ENCODE measurements around the gene MPP4. TPM values are rescaled to one million over a fixed set of nuclear protein-coding genes. Genes with fewer than 3 reads are reported as not detected.
"Not testable (repeated sequence)": the region's sequence is repeated elsewhere in the genome, so short reads cannot be mapped to it uniquely, and the experiment has no call there.

MPP4 gene
- total RNA-seq, 1 donor from 2014 or later: not detected

DNA sequence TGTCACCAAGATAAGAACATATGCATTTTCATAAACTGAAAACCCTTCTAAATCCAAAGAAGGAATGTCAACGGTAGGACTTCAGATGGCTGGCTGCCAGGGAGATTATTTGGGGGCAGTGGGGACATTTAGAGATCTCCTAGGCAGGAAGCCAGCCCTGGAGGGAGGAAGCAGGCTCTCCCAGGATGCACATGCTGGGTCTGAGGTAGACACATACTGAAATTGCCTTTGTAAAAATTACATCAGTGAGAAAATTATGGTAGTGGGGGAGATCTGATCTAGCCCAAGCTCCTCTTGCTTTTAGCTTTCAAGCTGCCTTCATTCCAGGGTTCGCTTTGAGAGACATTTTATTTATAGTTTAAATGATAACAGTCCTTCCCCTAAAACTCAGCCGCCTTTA is 24.1 kb downstream of the MPP4 start:
- H3K27me3 ChIP-seq: no peaks in the 10 kb centered on the region
- no peaks in the 10 kb centered on the region for H3K36me3 ChIP-seq
- no peaks in the 10 kb centered on the region for H3K9me3 ChIP-seq
- H3K4me3 ChIP-seq: no peak overlapping the region
- TF ChIP-seq, protein P1, sequence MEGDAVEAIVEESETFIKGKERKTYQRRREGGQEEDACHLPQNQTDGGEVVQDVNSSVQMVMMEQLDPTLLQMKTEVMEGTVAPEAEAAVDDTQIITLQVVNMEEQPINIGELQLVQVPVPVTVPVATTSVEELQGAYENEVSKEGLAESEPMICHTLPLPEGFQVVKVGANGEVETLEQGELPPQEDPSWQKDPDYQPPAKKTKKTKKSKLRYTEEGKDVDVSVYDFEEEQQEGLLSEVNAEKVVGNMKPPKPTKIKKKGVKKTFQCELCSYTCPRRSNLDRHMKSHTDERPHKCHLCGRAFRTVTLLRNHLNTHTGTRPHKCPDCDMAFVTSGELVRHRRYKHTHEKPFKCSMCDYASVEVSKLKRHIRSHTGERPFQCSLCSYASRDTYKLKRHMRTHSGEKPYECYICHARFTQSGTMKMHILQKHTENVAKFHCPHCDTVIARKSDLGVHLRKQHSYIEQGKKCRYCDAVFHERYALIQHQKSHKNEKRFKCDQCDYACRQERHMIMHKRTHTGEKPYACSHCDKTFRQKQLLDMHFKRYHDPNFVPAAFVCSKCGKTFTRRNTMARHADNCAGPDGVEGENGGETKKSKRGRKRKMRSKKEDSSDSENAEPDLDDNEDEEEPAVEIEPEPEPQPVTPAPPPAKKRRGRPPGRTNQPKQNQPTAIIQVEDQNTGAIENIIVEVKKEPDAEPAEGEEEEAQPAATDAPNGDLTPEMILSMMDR (IDR thresholded peaks at IDR 0.05): no peak
- DNase-seq (ENCODE audit: low spot score in 2 of 2): no peak
- intact Hi-C loops (cut with DNase I): no loop called here
- no peak overlapping the region for H3K27ac ChIP-seq
- H3K4me1 ChIP-seq: no peaks in the 10 kb centered on the region

DNA sequence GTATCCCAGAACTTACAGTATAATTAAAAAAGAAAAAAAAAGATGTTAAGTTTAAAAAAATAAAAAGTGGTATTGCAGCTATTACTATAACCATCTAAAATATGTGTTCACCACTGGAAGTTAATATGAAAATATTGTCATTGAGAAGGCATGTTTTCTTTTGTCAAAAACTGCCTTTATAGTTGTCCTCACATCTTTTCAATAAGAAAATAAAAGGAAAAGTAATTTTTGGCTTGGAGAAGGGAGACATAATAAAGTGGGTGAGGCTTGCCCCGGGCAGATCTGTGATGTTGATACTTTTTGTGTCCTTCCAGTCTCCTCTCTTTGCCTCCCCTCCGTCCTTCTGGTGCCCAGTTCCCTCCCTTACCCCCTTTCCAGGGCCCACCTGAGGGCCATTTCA is 24.9 kb downstream of the MPP4 start:
- intact Hi-C loops (cut with DNase I): no loop called here
- Histone ChIP-seq H3K36me3 (no peaks in the 10 kb centered on the region), H3K27me3 (no peaks in the 10 kb centered on the region), H3K9me3 (no peaks in the 10 kb centered on the region), H3K4me1 (no peaks in the 10 kb centered on the region), H3K4me3 (no peak overlapping the region), H3K27ac (no peak overlapping the region)
- DNase-seq (ENCODE audit: low spot score in 2 of 2): no peak
- TF ChIP-seq, protein P1 (IDR thresholded peaks at IDR 0.05): no peak

DNA sequence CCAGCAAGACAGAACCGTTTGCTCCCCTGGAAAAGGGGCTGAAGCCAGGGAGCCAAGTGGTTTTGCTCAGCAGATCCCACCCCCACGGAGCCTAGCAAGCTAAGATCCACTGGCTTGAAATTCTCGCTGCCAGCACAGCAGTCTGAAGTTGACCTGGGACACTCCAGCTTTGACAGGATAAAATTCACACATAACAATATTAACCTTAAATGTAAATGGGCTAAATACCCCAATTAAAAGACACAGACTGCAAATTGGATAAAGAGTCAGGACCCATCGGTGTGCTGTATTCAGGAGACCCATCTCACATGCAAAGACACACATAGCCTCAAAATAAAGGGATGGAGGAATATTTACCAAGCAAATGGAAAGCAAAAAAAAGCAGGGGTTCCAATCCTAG is 27.2 kb downstream of the MPP4 start:
- DNase-seq (ENCODE audit: low spot score in 2 of 2); H3K36me3 ChIP-seq; intact Hi-C loops (cut with DNase I); H3K27ac ChIP-seq; H3K4me3 ChIP-seq; H3K27me3 ChIP-seq; H3K9me3 ChIP-seq; H3K4me1 ChIP-seq: not testable (repeated sequence)

DNA sequence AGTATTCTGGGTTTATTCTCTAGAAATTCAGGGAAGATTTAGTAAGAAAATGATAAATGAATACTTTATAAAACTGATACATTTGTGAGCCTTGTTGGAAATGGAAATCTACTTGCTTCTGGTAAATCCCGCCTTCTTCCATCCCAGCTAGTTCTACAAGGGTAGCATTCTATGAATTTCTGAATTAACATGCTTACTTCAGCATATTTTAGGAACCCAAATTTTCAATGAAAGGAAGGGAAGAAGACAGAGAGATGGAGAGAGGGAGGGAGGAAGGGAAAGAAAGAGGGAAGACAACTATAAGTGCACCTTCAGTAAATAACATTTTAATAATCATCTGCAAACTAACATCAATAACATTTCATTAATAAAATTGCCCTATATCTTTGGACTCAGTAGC is 28.6 kb downstream of the MPP4 start:
- Histone ChIP-seq H3K9me3 (no peaks in the 10 kb centered on the region), H3K36me3 (no peaks in the 10 kb centered on the region), H3K27me3 (no peaks in the 10 kb centered on the region), H3K4me1 (no peaks in the 10 kb centered on the region), H3K27ac (no peak overlapping the region), H3K4me3 (no peak overlapping the region)
- no peak for DNase-seq (ENCODE audit: low spot score in 2 of 2)
- intact Hi-C loops (cut with DNase I): no loop called here
- TF ChIP-seq, protein P1 (IDR thresholded peaks at IDR 0.05): no peak

DNA sequence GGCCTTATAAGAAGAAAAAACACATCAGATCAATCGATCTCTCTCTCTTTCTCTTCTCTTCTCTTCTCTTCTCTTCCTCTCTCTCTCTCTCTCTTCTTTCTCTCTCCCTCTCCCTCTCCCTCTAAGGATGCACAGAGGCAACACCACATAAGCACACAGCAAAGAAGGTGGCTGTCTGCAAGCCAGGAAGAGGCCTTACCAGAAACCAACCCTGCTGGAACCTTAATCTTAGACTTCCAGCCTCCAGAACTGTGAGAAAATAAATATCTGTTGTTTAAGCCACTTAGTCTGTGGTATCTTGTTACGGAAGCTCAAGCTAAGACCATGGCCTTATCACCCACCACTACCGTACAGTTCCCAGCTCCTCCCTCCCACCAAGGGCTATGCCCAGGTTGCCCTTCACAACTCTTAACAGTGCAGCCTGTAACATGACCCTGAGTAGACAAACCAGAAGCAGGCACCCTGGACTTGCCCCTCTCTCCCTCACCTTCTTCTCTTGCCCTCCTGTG is 30.0 kb downstream of the MPP4 start:
- intact Hi-C loops (cut with DNase I): no loop called here
- Histone ChIP-seq H3K27ac (no peak overlapping the region), H3K9me3 (no peaks in the 10 kb centered on the region), H3K4me1 (no peaks in the 10 kb centered on the region), H3K36me3 (no peaks in the 10 kb centered on the region), H3K27me3 (no peaks in the 10 kb centered on the region), H3K4me3 (no peak overlapping the region)
- DNase-seq (ENCODE audit: low spot score in 2 of 2): no peak
- TF ChIP-seq, protein P1 (IDR thresholded peaks at IDR 0.05): no peak

DNA sequence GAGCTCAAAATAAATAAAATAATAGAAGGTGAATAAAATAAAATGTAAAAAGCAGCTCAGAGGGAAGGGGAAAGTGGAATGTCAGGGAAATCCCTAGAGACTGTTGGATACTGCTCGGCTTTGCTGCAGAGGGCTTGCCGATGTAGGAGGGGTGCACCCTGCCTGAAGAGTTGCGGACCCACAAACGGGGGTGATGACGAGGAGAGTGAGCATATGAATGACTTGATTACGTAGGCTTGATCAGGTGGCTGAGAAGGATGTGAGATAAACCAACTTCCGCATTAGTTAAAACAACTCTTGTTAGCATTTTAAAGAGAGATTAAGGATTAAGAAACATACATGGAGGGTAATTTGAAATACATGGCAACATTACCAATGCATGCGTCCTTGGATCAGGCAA is 34.1 kb downstream of the MPP4 start:
- Histone ChIP-seq H3K9me3 (no peaks in the 10 kb centered on the region), H3K4me1 (no peaks in the 10 kb centered on the region), H3K27me3 (no peaks in the 10 kb centered on the region), H3K4me3 (no peak overlapping the region), H3K36me3 (no peaks in the 10 kb centered on the region), H3K27ac (no peak overlapping the region)
- intact Hi-C loops (cut with DNase I): no loop called here
- no peak for DNase-seq (ENCODE audit: low spot score in 2 of 2)
- TF ChIP-seq, protein P1 (IDR thresholded peaks at IDR 0.05): no peak

Measured in ascending aorta (tissue), 2 donors.